Natural killer cell treated with Interleukin-12 subunit alpha and Interleukin-12 subunit beta and Interleukin-15 and Interleukin-18, amount 100 ng/mL, for 72 hours (primary cell): ENCODE data around the gene MACF1. TPM values are rescaled to one million over a fixed set of nuclear protein-coding genes. Genes with fewer than 3 reads are reported as not detected.
"Not testable (repeated sequence)": the region's sequence is repeated elsewhere in the genome, so short reads cannot be mapped to it uniquely, and the experiment has no call there.

Source experiments
- ATAC-seq, 2 donors: fragments of 150-1000 bp; cut with Tn5 transposase in 1 of 2; sonication (Bioruptor Pico), chemical (Tn5 transposase) in 1 of 2; 2 replicates each; pipeline ENCODE4 v1.10.0; 2021
- DNase-seq: peaks from one replicate; pipeline ENCODE4 v3.0.0; 2022; ENCODE audit warnings: low spot score
- H3K27ac Mint-ChIP-seq, 2 donors: 1 replicate in 1 of 2; 2 replicates in 1 of 2; pipeline ENCODE4 v1.8.0; 2022; ENCODE audit warnings: mixed read lengths in 2 of 2, mild to moderate bottlenecking in 1 of 2, moderate library complexity in 1 of 2
- H3K27me3 Mint-ChIP-seq, 2 donors: 1 replicate in 1 of 2; 2 replicates in 1 of 2; pipeline ENCODE4 v1.8.0; 2022; ENCODE audit warnings: mixed read lengths in 2 of 2
- H3K36me3 Mint-ChIP-seq: one replicate; pipeline ENCODE4 v1.8.0; 2022; ENCODE audit warnings: mixed read lengths
- H3K4me1 Mint-ChIP-seq, 2 donors: 1 replicate in 1 of 2; 2 replicates in 1 of 2; pipeline ENCODE4 v1.8.0; 2022; ENCODE audit warnings: low read depth in 2 of 2, mixed read lengths in 2 of 2, mild to moderate bottlenecking in 1 of 2
- H3K4me3 Mint-ChIP-seq: one replicate; pipeline ENCODE4 v1.8.0; 2022; ENCODE audit warnings: mixed read lengths
- H3K9me3 Mint-ChIP-seq: 2 replicates; pipeline ENCODE4 v1.8.0; 2022; ENCODE audit warnings: mixed read lengths
- total RNA-seq, 2 donors: library from RNA; stranded (reverse); gene quantifications; one replicate each; pipeline ENCODE4 v1.2.3, GENCODE V29; 2022

MACF1 gene
- total RNA-seq, 2 donors from 2014 or later, result 370 to 514 TPM

- no peak for DNase-seq
- no peak for ATAC-seq
- Mint-ChIP-seq H3K4me3 (peak overlapping the region; percentile 62), H3K27me3 (peaks cover 8 to 10% of the 10 kb centered on the region in 2 donors), H3K27ac (no peak overlapping the region), H3K4me1 (peaks cover 3 to 12% of the 10 kb centered on the region in 2 donors), H3K9me3 (no peaks in the 10 kb centered on the region), H3K36me3 (no peaks in the 10 kb centered on the region)
These were observed 286.2 kb downstream of the MACF1 start for GRCh38 chr1:39490596-39491145.

- DNase-seq (peak; percentile 85), ATAC-seq (peak; percentile 93 to 95)
- H3K36me3 Mint-ChIP-seq, result no peaks in the 10 kb centered on the region
- H3K4me3 Mint-ChIP-seq, result peak within 1 kb of the TSS; percentile 62
- H3K27ac Mint-ChIP-seq, result no peak within 1 kb of the TSS
- H3K27me3 Mint-ChIP-seq, result peaks cover 8 to 10% of the 10 kb centered on the region in 2 donors
- H3K4me1 Mint-ChIP-seq, result peaks cover 3 to 12% of the 10 kb centered on the region in 2 donors
- H3K9me3 Mint-ChIP-seq, result no peaks in the 10 kb centered on the region
These were observed 286.8 kb downstream of the MACF1 start, which contains the start of gene BMP8A for GRCh38 chr1:39491146-39491921. BMP8A (plus strand) TSS chr1:39491636; CDS start chr1:39491992, 356 bp downstream.

- not testable (repeated sequence) for H3K27ac Mint-ChIP-seq, H3K36me3 Mint-ChIP-seq
- H3K4me3 Mint-ChIP-seq, result peak overlapping the region; percentile 52
These were observed 287.9 kb downstream of the MACF1 start for GRCh38 chr1:39492118-39493042.

GRCh38 chr1:39493043-39493810, 288.7 kb downstream of the MACF1 start:
- H3K27ac Mint-ChIP-seq, H3K9me3 Mint-ChIP-seq, ATAC-seq, DNase-seq, H3K36me3 Mint-ChIP-seq: not testable (repeated sequence)
- Mint-ChIP-seq H3K27me3 (peaks cover 8 to 13% of the 10 kb centered on the region in 2 donors), H3K4me3 (peak overlapping the region; percentile 52), H3K4me1 (peaks cover 3 to 12% of the 10 kb centered on the region in 2 donors)

More at GRCh38 chr1:39492118-39493042, 287.9 kb downstream of the MACF1 start:
- not testable (repeated sequence) for DNase-seq, H3K9me3 Mint-ChIP-seq
- Mint-ChIP-seq H3K27me3 (peaks cover 8 to 12% of the 10 kb centered on the region in 2 donors), H3K4me1 (peaks cover 3 to 12% of the 10 kb centered on the region in 2 donors)
- peak in 1 of 2 donors; percentile 2 for ATAC-seq

- DNase-seq (no peak), ATAC-seq (no peak)
- H3K36me3 Mint-ChIP-seq, result no peaks in the 10 kb centered on the region
- H3K4me3 Mint-ChIP-seq, result no peak overlapping the region
- H3K27me3 Mint-ChIP-seq, result peaks cover 8 to 14% of the 10 kb centered on the region in 2 donors
- H3K4me1 Mint-ChIP-seq, result peaks cover 3 to 12% of the 10 kb centered on the region in 2 donors
- H3K27ac Mint-ChIP-seq, result no peak overlapping the region
- no peaks in the 10 kb centered on the region for H3K9me3 Mint-ChIP-seq
These were observed 290.3 kb downstream of the MACF1 start for GRCh38 chr1:39494671-39495410.

GRCh38 chr1:39496520-39496919, 292.0 kb downstream of the MACF1 start:
- DNase-seq, H3K36me3 Mint-ChIP-seq, H3K9me3 Mint-ChIP-seq, H3K4me3 Mint-ChIP-seq, H3K4me1 Mint-ChIP-seq, H3K27ac Mint-ChIP-seq, ATAC-seq: not testable (repeated sequence)
- H3K27me3 Mint-ChIP-seq, result peaks cover 8 to 17% of the 10 kb centered on the region in 2 donors

- no peaks in the 10 kb centered on the region for H3K9me3 Mint-ChIP-seq
- peaks cover 3 to 7% of the 10 kb centered on the region in 2 donors for H3K4me1 Mint-ChIP-seq
- peaks cover 8 to 17% of the 10 kb centered on the region in 2 donors for H3K27me3 Mint-ChIP-seq
- no peak overlapping the region for H3K27ac Mint-ChIP-seq
- H3K4me3 Mint-ChIP-seq, result no peak overlapping the region
- no peak for ATAC-seq
- no peak for DNase-seq
- no peaks in the 10 kb centered on the region for H3K36me3 Mint-ChIP-seq
These were observed 293.1 kb downstream of the MACF1 start for GRCh38 chr1:39497585-39497984.

- ATAC-seq, H3K27ac Mint-ChIP-seq, H3K36me3 Mint-ChIP-seq, H3K4me1 Mint-ChIP-seq, H3K4me3 Mint-ChIP-seq, H3K9me3 Mint-ChIP-seq, DNase-seq: not testable (repeated sequence)
- H3K27me3 Mint-ChIP-seq, result peaks cover 8 to 17% of the 10 kb centered on the region in 2 donors
These were observed 293.7 kb downstream of the MACF1 start for GRCh38 chr1:39498096-39498710.

- not testable (repeated sequence) for H3K4me3 Mint-ChIP-seq, H3K4me1 Mint-ChIP-seq, H3K9me3 Mint-ChIP-seq, H3K36me3 Mint-ChIP-seq, ATAC-seq, DNase-seq, H3K27ac Mint-ChIP-seq
- peaks cover 8 to 16% of the 10 kb centered on the region in 2 donors for H3K27me3 Mint-ChIP-seq
These were observed 294.3 kb downstream of the MACF1 start for GRCh38 chr1:39498821-39499220.

- no peak overlapping the region for H3K4me3 Mint-ChIP-seq
- H3K27ac Mint-ChIP-seq, result no peak overlapping the region
- no peak for DNase-seq
- no peak for ATAC-seq
- peaks cover 0 to under 1% of the 10 kb centered on the region in 2 donors for H3K4me1 Mint-ChIP-seq
- no peaks in the 10 kb centered on the region for H3K9me3 Mint-ChIP-seq
- peaks cover 0 to 10% of the 10 kb centered on the region in 2 donors for H3K27me3 Mint-ChIP-seq
- no peaks in the 10 kb centered on the region for H3K36me3 Mint-ChIP-seq
These were observed 295.2 kb downstream of the MACF1 start for GRCh38 chr1:39499668-39500067.

GRCh38 chr1:39500862-39501389, 296.4 kb downstream of the MACF1 start:
- Mint-ChIP-seq H3K27me3 (peaks cover 0 to 10% of the 10 kb centered on the region in 2 donors), H3K9me3 (no peaks in the 10 kb centered on the region), H3K4me1 (no peaks in the 10 kb centered on the region), H3K4me3 (no peak overlapping the region), H3K27ac (no peak overlapping the region), H3K36me3 (no peaks in the 10 kb centered on the region)
- ATAC-seq (no peak), DNase-seq (no peak)

GRCh38 chr1:39501666-39502065, 297.2 kb downstream of the MACF1 start:
- H3K4me1 Mint-ChIP-seq, result no peaks in the 10 kb centered on the region
- peak overlapping the region in 1 of 2 donors; percentile 21 for H3K27ac Mint-ChIP-seq
- no peak overlapping the region for H3K4me3 Mint-ChIP-seq
- H3K9me3 Mint-ChIP-seq, result no peaks in the 10 kb centered on the region
- DNase-seq, result no peak
- H3K36me3 Mint-ChIP-seq, result no peaks in the 10 kb centered on the region
- H3K27me3 Mint-ChIP-seq, result peaks cover 0 to 7% of the 10 kb centered on the region in 2 donors
- no peak for ATAC-seq
